Stimulated activated CD4-positive, alpha-beta T cell treated with anti-CD3 and anti-CD28 coated beads, Interleukin-4, amount 100 ng/mL, for 4 hours (primary cell): ENCODE data around the gene PRKCA.
"Not testable (repeated sequence)": the region's sequence is repeated elsewhere in the genome, so short reads cannot be mapped to it uniquely, and the experiment has no call there.

Source experiments
- DNase-seq, 2 experiments: peaks; one replicate each; pipeline ENCODE4 v3.0.0-alpha.2; 2020

PRKCA gene

DNA sequence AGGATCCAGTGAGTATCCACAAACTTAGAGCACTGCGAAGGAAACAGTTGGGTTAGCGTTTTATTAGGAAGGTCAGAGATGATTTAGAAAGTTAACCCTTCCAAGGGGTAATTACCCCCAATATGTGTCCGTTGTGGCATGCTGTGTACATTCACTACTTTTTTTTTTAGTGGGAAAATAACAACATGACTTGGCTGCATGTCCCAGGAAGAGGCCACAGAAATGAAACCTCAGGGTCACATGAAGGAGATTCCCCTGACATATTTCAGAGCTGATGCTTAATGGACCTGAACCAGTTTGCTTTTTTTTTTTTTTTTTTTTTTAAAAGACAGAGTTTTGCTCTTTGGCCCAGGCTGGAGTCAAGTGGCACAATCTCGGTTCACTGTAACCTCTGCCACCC is 167.5 kb downstream of the PRKCA start:
- no peak for DNase-seq

DNA sequence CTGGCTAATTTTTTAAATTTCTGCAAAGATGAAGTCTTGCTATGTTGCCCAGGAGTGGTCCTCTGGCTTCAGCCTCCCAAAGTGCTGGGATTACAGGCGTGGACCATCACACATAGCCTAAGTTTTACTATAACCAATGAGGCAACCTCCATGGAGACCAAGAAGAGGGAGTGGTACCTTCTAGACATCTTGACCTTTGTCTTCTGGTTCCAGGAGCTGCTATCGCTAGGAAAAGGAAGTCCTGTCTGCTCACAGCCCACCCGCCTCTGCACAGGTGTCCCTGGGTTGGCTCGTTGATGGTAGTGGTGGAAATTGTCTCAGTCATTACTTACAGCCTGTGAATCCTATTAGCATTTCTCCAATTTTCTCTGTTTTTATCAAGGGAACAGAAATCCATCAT is 169.7 kb downstream of the PRKCA start:
- no peak for DNase-seq

DNA sequence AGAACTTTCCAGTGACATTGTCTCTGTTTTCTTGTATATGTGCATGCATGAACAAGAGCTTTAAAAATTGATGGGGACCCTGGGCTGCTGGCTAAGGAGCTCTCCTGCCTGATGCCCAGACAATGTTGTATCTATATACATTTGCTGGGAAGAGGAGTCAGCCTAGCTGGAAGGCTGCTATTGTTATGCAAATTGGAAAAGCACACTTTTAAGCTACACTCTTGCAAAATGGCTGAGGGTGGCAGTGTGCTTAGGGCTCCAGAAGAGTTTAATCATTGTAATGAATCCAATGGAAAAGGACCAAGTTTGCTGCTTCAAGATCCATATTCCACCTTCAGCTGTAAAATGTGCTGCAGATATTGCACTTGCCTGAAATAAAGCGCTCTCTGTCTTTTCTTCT is 171.8 kb downstream of the PRKCA start:
- no peak for DNase-seq

DNA sequence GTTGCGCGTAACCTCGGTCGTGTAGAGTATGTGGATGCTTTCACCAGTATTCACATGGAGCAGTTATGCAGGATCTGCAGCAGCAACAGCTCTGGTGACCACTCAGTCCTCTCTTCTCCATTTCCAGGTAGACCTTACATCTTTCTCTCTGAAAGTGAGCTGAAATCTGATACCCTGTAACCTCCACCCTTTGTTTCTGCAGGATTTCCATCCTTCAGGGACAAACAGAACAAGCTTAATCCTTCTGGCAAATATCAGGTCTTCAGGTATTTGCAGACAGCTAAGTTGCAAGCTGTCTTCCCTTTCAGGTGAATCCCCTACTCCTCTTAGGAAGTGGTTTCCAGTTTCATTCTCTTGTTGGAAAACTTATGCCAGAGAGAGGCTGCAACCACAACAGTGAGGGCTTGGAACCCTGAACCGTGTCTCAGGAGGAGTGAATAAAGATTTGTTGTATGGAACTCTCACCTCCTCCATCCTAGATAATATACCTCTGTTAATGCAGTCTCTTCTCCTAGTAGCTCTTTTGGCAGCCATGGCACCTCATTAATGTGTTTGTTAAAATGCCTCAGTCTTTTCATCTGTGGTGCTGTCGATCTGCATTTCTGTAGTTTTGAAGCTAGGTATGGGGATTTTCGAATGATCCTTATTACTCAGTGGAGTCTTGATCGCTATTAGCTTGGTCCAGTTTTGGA is 172.5 kb downstream of the PRKCA start:
- no peak for DNase-seq

DNA sequence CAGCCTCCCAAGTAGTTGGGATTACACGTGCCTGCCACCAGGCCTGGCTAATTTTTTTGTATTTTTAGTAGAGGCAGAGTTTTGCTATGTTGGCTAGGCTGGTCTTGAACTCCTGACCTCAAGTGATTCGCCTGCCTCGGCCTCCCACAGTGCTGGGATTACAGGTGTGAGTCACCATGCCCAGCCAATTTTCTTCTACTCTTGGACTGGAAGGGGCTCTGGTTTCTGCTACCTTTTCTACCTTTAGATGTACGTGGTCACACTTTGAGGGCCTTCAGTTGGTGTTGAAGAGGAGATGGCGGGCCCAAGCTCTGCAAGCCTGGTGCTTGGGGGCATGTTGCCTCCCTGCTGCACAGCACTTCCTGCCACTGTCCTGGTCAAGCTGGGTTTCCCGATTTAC is 173.6 kb downstream of the PRKCA start:
- DNase-seq, result no peak

DNA sequence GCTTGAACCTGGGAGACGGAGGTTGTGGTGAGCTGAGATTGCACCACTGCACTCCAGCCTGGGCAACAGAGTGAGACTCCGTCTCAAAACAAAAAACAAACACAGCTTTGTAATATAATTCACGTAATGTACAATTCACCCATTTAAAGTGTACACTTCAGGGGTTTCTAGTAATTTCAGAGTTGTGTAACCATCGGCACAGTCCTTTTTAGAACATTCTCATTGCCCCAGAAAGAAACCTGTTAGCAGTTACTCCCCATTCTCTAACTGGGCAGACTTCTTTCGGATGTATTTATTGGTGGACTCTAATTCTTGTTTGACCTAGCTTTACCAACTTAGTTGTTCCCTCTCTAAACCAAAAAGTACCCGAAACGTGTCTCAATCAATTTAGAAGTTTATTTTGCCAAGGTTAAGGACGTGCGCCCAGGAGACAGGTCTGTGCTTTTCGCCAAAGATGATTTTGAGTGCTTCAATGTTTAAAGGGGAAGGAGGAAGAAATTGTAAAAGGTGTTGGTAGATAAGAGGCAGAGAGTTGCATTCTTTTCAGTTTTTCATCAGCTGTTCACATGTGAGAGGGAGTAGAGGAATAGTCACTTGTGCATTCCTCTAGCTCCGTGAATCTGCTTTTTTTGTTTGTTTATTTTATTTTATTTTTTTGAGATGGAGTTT is 175.3 kb downstream of the PRKCA start:
- no peak for DNase-seq

DNA sequence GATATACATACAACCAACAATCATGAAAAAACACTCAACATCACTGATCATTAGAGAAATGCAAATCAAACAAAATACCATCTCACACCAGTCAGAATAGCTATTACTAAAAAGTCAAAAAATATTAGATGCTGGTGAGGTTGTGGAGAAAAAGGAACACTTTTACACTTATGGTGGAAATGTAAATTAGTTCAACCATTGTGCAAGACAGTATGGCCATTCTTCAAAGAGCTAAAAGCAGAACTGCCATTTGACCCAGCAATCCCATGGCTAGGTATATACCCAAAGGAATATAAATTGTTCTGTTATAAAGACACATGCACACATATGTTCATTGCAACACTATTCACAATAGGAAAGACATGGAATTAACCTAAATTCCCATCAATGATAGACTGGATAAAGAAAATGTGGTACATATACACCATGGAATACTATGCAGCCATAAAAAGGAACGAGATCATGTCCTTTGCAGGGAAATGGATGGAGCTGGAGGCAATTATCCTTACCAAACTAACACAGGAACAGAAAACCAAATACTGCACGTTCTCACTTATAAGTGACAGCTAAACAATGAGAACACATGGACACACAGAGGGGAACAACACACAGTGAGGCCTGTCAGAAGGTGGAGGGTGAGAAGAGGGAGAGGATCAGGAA is 176.9 kb downstream of the PRKCA start:
- not testable (repeated sequence) for DNase-seq

DNA sequence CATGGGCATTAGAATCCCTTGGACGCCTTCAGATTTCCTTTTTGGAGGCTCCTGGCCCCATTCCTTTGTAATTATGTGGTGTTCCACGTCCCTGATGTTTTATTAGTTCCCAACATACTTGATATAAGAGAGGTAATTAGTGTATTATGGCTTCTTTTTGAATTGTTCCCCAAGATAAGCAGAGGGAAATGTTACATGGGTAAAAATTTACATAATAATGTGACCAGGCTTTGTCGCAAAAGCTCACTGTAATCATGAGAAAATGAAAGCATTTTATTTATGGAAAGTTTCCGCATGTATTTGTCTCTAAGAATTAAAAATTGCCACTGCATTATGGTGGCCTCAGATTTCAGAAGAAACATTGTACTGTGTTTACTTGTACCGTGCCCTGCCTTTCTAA is 177.8 kb downstream of the PRKCA start:
- no peak for DNase-seq

DNA sequence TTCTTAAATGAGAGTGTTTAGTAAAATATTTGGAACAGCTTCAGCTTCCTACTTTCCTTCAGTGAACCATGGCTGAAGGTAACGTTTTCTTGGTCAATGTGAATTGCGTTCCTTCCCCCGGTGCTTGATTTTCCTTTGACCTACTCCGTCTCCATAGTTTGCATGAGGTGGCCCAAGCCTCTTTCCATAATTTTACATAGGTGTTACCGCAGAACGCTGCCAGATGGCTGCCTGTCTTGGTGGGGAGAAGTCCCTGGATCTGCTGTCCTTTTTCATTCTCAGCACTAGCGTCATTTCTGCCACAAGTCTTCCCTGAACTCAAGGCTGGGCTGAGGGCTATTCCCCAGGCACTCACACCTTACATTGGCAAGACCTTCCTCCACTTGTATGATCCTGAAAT is 178.4 kb downstream of the PRKCA start:
- DNase-seq, result no peak

DNA sequence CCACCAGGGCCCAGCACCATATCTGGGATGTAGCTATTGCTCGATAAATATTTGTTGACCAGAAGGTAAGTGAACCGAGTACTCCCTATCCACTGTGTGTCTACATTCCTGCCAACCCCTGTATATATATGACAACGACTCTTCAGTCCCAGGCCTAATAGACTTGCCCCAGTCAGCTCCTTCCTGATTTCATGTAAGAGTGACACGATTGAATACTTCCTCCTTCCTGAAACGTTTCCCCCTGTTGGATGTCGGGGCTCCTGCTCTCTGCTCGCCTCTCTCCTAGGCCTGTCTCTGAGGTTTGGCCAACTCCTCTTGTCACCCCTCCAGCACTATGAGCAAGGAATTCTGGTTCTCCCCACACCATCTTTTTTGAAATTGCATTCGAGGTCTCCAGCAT is 178.9 kb downstream of the PRKCA start:
- no peak for DNase-seq

DNA sequence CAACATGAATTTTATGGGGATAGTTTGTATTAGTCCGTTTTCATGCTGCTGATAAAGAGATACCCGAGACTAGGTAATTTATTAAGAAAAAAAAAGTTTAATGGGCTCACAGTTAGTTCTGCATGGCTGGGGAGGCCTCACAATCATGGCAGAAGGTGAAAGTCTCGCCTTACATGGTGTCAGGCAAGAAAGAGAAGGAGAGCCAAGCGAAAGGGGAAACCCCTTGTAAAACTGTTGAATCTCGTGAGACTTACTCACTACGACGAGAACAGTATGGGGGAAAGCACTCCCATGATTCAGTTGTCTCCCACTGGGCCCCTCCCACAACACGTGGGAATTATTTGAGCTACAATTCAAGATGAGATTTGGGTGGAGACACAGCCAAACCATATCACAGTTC is 181.5 kb downstream of the PRKCA start:
- DNase-seq, result no peak

DNA sequence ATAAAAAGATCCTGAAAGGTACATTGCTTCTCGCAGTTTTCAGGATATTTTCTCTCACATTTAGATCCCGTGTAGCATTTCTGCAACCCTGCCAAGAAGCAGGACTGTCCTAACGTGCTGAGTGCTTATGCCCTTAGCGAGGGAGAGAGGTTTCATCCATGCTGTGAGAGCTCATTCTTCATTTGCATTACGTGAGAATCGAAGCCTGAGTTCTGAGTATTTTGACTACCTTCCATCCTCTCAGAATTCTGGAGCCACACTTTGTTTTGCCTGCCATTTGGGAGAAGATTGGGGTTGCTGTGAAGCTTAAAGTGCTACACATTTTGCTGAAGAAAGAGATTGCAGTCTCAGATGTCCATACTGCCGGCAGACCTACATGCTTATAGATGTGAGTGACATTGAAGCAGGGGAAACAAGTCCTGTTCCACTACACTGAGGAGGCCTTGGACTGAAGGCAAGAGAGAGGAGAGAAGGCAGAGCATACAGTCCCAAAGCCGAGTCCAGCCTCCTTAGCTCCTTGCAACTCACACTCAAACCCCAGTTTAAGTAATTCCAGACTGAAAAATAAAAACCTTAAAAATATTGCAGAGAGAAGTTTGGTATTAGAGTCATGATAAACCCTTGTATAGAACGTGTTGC is 183.0 kb downstream of the PRKCA start:
- DNase-seq, result no peak

DNA sequence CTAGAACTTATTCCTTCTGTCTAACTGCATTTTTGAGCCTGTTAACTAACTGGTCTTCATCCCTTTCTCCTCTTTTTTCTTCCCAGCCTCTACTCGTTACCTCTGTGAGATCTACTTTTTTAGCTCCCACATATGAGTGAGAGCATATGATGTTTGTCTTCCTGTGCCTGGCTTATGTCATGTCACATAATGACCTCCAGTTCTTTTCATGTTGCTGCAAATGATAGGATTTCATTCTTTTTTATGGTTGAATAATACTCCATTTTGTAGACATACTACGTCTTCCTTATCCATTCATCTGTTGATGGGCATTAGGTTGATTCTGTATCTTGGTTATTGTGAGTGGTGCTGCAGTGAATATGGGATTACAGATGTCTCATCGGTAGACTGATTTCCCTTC is 184.7 kb downstream of the PRKCA start:
- DNase-seq, result no peak

DNA sequence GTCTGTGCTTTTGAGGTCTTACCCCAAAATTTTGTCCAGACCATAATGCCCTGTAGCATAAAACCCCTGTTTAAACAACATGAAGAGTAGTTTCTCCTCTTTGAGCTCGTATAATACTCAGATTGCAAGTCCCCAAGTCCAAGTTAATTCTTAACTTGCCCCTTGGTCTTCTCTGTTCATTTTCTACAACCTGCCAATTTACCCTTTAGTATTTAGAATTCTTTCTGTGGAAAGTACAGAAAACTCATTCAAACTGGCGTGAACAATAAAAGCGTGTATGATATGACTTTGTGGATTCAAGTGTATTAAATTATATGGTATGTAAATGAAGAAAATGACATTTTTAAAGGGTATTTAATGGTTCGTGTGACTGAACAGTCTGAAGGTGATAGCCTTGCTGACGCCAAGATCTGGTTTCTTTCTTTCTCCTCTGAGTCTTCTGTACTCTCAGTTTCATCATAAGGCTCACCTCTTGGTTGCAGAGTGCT is 185.6 kb downstream of the PRKCA start:
- no peak for DNase-seq

DNA sequence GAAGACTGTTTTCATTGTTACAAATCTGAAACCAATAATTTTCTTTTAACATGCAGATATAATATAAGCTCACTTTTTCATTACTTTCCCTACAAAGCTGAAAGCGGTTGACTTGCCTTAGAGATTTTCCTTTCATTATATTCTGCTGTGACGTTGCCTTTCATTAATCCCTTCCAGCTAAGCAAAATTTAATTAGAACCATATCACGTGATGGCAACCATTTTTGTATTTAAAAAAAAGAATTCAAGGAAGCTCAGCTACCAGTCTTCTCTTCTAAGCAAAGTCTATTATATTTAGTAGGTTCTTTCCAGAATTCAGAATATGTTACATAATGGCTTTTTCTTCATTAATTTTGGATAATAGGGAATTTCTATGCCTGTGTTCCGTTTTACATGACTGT is 186.5 kb downstream of the PRKCA start:
- DNase-seq, result no peak

DNA sequence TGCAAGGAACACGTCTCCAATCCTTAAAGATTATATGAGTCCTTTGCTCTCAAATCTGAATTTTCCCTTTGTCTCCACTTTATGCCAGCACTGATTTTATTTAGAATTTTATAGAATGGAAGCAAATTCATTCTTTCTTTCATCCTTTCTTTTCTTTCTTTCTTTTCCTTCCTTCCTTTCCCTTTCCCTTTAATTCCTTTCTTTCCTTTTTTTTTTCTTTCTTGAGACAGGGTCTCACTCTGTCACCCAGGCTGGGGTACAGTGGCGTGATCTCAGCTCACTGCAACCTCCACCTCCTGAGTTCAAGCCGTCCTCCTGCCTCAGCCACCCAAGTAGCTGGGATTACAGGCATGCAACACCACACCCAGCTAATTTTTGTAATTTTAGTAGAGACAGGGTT is 187.2 kb downstream of the PRKCA start:
- not testable (repeated sequence) for DNase-seq

DNA sequence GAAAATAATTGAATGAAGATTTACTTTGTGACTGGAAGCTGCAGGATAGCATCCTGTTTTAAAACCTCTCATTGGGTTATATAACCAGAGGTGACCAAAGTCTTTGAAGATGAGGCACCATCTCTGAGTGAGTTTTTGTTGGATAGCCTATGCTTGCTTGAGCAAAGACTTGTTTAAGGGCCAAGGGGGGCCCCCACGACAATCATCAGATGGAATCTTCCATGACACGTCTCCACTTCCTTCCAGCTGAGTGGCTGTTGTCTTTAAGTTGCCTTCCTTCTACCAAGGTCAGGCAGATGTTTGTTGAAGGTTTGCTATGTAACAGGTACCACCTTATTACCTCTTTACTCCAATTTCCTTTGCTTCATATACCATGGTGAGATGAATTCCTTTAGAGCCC is 188.8 kb downstream of the PRKCA start:
- DNase-seq, result peak in 1 of 2 experiments; percentile 47

DNA sequence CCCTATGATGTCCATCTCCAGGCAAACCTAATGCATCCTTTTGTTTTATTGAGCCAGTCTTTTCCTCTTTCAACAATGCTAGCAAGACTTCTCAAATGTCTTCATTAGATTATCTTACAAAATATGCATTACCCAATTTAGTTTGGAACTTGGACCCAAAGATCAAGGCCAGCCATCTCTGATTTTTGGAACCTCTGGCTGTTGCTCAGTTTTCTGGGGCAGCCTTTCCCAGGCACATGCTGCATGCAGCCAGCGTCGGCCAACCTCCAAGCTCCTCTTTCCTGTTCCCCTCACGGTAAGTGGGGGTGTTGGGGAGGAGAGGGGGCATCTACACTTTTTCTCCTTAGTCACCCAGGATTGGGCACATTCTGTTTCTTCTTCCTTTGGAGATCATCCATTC is 189.3 kb downstream of the PRKCA start:
- DNase-seq, result no peak

DNA sequence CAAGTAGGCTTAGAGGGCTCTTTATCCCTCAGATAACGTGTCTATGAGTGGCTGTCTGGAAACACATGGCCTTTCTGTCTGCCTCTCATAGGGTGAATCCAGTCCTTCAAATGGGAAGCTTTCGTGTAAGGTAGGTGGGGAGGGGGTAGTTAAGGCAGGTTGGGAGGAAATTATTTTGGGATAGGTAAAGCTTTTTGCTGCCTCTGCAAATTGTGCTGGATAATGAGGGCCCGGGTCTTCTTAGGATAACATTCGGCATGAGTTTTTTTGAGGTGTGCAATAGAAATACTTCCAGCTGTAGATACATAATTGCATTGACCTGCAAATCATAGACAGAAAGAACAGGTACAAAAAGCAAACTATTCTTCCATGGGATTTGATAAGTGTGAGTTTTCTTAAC is 189.7 kb downstream of the PRKCA start:
- DNase-seq, result no peak

DNA sequence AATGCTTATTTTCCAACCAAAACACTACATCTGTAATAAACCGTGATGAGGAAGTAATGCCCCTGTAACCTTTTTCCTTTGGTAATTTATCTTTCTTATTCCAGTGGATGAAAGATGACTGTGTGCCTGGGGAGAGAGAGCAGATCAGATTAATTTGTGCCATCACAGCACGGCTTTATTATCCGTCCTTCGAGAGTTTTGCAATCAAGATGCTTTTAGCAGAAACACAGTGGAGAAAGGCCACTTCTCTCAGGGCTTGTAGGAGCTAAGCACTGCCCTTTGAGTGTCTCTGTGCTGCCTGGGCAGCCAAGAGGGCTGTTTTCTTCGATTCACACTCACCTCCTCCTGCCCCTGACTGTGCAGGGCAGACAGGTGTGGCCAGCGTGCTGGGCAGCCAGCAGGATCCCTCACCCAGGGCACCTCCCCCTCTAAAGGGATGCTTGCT is 190.2 kb downstream of the PRKCA start:
- DNase-seq, result no peak

DNA sequence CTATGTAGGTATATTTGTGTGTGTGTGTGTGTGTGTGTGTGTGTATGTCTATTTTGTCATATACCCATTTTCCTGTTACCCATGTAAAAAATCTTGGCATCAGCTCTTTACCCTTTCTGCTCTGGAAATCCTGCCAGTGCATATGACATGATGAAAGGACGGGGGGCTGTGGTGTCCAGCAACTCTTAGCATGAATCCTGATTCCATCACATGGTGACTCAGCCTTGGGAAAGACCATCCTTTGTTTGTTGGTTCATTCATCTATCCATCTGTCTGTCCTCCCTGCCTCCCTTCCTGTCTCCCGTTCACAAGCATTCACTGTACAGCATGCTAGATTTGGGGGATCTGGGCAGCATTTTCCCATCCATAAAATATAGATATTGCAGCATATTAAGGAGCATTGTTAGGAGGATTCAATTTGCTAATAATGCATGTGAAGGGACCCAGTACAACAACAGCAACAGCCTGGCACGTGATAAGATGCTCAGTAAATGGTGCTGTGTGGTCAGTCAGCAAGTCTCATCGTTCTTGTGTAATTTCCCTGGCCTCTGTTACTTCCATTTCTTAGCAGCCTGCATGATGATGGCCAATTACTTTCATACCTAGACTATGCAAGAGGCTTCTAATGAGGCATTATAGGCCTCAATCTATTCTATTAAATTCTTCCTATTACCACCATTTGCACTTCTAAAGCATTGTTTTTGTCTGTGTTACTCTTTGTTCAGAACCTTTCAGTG is 191.0 kb downstream of the PRKCA start:
- no peak for DNase-seq

DNA sequence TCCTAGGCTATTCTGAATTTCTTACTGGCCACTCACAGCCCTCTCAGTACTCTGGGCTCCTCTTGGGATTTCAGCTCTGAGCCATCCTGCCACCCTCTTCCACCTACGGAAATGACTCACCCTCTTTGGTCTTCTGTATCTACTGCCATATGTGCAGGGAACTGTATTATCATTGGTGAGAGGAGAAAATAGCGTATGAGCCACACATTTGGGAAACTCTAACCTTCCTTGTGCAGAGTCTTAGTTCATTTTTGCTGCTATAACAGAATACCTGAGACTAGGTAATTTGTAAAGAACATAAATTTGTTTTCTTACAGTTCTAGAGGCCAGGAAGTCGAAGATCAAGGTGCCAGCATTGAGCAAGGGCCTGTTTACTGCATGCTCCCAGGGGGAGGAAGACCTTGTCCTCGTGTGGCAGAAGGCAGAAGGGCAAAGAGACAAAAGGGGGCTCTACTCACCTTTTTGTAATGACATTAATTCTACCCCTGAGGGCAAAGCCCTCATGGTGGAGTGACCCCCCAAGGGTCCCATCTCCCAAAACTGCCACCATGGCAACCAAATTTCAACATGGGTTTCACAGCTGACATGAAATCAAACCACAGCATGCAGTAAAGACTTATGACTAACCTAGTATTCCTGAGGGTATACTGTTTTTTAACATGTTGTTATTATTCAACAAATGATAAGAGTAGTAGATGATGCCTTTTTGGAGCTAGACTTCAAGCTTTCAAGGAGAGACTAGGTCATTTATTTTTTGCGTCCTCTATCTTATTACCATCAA is 191.8 kb downstream of the PRKCA start:
- peak in 1 of 2 experiments; percentile 17 for DNase-seq
